ENCODE results near the gene FAM163A.

DNA sequence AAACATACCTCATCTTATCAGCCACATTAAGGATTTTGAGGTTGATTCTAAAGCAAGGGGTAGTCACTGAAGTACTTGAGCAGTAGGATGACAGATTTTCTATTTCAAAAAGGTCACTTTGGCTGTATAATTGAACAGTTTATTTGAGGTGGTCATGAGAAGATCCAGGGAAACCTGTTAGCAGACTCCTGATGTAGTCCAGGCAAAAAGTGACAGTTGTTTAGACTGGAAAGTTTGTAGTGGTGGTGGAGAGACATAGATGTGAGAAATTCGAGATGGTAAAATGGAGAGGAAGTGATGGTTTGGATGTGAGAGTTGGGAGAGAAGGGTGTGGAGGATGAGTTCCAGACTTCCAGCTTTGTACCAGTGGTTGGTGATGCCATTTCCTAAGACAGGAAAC, 7.5 kb downstream of the FAM163A start:
- TF ChIP-seq POLR2A (IDR thresholded peaks at IDR 0.05) (no peak), CTCF (IDR thresholded peaks at IDR 0.05) (no peak)

Measured in testis (tissue), 2 donors.